Tongue (tissue), 2 donors: ENCODE measurements around the gene HYAL1. TPM values are rescaled to one million over a fixed set of nuclear protein-coding genes. Genes with fewer than 3 reads are reported as not detected.

ENCODE experiments used
- DNase-seq: peaks from one replicate; pipeline ENCODE4 v3.0.0-alpha.2; 2015
- total RNA-seq: library from RNA; depleted of rRNA; stranded (reverse); fragments of >200 nt; gene quantifications from one replicate; pipeline ENCODE4 v1.2.3, GENCODE V29; 2014

Gene HYAL1
- total RNA-seq, result 1.2 TPM

DNA sequence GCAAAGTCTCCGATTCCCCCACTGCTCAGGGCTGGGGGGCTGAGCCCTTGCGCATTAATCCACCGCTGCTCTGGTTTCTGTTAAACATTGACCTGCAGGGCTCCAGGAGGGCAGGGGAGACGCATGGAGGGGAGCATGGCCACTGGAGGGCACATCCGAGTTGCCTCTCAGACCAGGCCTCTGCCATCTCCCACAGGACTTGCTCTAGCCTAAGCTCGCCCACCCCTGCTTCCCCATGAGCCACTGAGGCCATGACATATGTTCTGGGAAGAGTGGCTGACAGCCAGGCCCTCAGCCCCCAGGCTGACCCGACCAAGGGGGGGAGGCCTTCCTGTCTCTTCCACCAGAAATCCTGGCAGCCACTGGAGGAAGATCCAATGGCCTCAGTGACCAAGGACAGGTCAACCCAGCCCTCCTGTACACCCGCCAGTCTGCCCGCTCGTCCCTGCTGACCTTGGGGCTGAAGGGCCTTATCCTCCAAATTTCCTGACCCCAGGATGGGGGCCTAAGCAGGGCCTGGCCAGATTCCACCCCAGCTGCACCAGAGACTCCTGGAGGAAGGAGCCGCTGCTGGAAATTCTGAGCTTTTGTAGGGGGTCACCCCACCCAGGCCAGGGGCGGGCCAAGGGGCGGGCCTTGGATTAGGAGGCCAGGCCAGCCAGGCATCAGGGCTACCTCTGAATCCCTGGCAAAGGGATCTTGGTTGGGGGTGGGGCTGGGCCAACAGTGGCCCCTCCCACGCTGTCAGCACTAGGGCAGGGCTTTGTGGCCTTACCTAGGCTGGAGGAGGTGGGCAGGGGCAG, at the start of gene HYAL1:
TSS of gene HYAL1 (minus strand) at position 562 of the 803 bp plus-strand sequence. CDS start 618 bp downstream, outside the sequence.
- no peak for DNase-seq

DNA sequence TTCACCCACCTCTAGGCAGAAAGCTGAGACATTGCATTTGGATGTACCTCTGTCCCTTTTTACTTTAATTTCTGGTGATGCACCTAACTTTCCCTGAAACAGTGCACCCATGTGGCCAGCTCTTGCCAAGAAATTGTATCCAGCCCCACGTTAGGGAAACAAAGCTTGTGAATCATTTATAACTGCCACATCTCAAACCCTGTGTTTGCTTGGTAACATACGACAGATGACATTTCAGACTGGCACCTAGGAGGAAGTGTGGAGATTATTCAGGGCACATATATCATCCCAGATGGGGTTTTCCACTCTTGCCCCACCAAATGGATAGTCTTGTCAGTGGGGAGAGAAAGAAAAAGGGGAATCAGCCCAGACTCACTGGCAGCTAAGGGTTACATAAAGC, 49.4 kb upstream of the HYAL1 start:
- DNase-seq, result no peak

- no peak for DNase-seq
These were observed 47.9 kb upstream of the HYAL1 start for GRCh38 chr3:50351323-50351697.

DNA sequence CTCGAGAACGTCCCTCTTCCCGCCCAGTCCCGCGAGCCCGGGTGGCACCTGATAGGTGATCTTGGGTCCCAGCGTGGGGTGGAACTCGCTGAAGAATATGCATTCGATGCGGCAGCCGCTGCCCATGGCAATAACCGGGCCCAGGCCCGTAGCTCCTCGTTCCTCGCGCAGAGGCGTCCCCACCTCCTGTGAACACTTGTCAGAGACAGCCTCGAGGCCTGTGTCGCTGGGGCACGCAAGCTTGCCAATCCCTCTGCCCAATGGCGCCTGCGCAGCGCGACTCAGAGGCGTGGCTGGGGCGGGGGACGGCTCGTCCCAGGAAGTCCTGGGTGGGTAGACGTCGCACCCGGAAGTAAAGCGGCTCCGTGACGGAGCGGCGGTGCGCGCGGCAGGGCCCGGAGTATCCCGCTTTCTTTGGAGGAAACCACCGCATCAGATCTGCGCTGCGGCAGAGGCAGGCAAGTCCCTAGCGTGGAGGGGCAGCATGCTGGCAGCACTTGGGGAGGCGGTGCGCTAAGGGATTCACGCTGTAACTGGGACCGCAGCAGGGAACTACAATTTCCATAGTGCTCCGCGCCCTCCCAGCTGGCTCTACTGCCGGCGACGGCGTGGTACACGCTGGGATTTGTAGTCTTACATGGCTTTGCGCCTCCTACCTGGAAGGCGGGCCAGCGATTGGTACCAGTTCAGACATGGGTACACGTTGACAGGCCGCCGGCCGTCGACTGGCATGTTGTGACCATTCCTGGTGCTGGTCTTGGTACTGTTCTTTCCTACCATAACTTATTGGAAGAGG, 47.4 kb upstream of the HYAL1 start, which contains the start of the genes CYB561D2 and NPRL2:
TSS of gene CYB561D2 (plus strand) at position 336 of the 796 bp plus-strand sequence. CDS start 572 bp downstream, outside the sequence.
TSS of gene NPRL2 (minus strand) at position 249 of the 796 bp plus-strand sequence. CDS start at position 126, 123 bp downstream.
- peak; percentile 98 for DNase-seq

GRCh38 chr3:50350213-50350526, 46.8 kb upstream of the HYAL1 start:
- DNase-seq, result no peak

- peak; percentile 89 for DNase-seq
These were observed 43.9 kb upstream of the HYAL1 start for GRCh38 chr3:50347187-50347813.

DNA sequence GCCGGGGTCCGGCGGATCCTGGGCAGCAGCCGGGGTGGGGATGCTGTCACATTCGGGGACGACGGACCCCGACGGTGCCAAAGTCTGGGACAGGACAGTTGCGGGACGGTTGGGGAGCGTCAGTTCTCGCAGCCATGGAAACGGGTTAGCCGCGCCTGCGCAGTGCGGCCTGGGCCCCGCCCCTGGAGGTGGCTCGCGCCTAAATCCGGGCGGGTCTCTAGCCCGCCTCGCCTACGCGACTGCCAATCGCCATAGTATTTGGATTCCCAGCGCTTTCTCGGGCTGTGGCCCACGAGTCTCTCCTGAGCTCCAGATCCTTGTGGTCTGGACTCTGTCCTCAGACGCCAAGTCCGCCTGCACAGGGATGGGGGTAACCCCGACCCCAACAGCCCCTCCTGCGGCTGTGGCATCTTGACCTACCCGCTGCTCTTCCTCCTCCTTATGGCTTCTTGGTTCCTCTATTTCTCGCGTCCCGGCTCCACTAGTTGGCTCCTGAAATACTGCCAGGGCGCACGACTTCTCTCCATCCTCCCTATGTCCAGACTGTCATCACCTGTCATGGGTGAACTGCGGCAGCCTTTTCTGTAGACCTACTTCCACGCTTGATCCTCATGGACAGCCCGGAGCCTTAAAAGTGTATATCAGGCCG, 42.3 kb upstream of the HYAL1 start, which contains the start of gene ZMYND10:
TSS of gene ZMYND10 (minus strand) at position 147 of the 649 bp plus-strand sequence. CDS start 153 bp downstream, outside the sequence.
- peak; percentile 76 for DNase-seq

- DNase-seq, result no peak
These were observed 41.6 kb upstream of the HYAL1 start for GRCh38 chr3:50345008-50345407.

GRCh38 chr3:50342813-50343633, 39.6 kb upstream of the HYAL1 start:
- no peak for DNase-seq

GRCh38 chr3:50341996-50342650, 38.7 kb upstream of the HYAL1 start:
- no peak for DNase-seq

DNA sequence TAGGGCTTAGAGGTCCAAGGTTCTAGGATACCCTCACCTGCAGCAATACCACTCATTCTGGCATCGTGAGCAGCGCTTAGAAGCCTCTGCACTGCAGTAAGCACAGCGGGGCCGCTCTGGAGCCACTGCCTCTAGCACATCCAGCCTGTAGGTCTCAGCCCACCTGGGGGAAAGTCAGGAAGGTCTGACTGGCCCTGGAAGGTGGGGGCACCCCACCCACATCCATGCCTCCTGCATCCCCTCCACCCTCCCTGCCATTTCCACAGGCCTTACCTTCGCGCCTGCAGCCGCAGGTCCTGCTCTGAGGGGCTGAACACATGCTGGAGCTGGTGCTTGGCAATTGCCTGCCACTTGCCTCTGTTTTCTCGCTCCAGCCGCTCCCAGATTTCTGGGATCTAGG, 38.2 kb upstream of the HYAL1 start:
- DNase-seq, result no peak

- peak; percentile 80 for DNase-seq
These were observed 37.3 kb upstream of the HYAL1 start, which contains the start of gene RASSF1 for GRCh38 chr3:50340448-50341329. TSS of gene RASSF1 (minus strand) at chr3:50340836. CDS start at chr3:50340805, 31 bp downstream.

GRCh38 chr3:50340147-50340447, 36.7 kb upstream of the HYAL1 start:
- DNase-seq, result no peak

DNA sequence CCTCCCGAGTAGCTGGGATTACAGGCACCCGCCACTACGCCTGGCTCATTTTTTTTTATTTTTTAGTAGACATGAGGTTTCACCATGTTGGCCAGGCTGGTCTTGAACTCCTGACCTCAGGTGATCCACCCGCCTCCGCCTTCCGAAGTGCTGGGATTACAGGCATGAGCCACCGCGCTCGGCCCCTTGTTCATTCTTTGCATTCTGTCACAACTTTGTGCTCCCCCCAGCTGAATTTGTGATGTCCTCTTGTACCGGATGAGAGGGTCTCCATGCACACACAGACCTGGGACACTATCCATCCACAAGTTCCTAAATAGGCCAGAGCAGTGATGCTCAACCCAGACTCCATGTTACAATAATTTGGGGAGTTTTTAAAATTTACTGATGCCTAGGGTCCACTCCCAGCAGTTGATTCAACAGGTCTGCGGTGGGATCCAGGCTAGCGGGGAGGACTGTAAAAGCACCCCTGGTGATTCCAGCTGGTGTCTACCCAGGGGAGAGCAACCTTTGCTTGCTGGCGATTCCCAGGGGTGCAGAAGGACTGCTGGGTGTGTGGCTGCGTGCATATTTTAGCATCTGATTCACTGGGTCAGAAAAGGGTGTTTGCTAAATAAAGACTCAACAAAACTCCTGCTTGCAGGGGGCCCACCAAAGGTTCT, 36.2 kb upstream of the HYAL1 start:
- no peak for DNase-seq

DNA sequence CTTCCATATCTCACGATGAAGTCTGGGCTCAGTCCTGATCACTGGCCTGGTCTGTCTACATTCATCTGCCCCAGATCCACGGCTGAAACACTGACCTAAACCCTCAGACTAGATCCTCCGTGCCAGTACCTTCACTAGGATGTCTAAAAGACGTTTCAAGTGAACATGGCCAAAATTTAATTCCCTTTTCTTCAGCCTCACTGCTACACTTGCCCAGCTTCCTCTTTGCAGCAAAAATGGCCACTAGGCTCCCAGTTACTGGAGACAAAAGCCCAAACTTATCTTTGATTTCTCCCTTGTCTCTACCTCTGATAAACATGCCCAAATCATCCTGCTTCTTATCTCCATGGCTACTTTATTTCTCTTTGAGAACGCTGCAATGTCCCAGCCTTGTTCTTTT, 35.6 kb upstream of the HYAL1 start:
- DNase-seq, result no peak

- DNase-seq, result peak; percentile 99
These were observed 33.9 kb upstream of the HYAL1 start for GRCh38 chr3:50337175-50337861.

- DNase-seq, result peak; percentile 45
These were observed 33.2 kb upstream of the HYAL1 start for GRCh38 chr3:50336452-50337174.
